Measurements from ENCODE around the gene MAP2K7. TPM values are rescaled to one million over a fixed set of nuclear protein-coding genes. Genes with fewer than 3 reads are reported as not detected.

The MAP2K7 gene
- total RNA-seq, 1 experiment from 2014 or later: 37.4 TPM

- Mint-ChIP-seq H3K9me3 (ENCODE audit: unreplicated experiment) (no peaks in the 10 kb centered on the region), H3K4me3 (ENCODE audit: unreplicated experiment) (no peak overlapping the region), H3K36me3 (ENCODE audit: insufficient read depth, unreplicated experiment) (peaks cover 44% of the 10 kb centered on the region), H3K4me1 (ENCODE audit: low read depth, unreplicated experiment) (peaks cover 6% of the 10 kb centered on the region), H3K27me3 (ENCODE audit: insufficient read depth, unreplicated experiment) (no peaks in the 10 kb centered on the region), H3K27ac (ENCODE audit: unreplicated experiment) (no peak overlapping the region)
- H3K36me3 ChIP-seq (ENCODE audit: control insufficient read depth, insufficient read depth, low read length): peaks cover 2% of the 10 kb centered on the region; the same call in 1 of the 2 replicates
- no peak overlapping the region for H3K4me3 ChIP-seq (ENCODE audit: low read depth, low read length)
- peaks cover 9% of the 10 kb centered on the region; the same call in 1 of the 2 replicates for H3K4me1 ChIP-seq
- POLR2A ChIA-PET: no interaction called here
- H3K27me3 ChIP-seq (replicated peaks; ENCODE audit: control insufficient read depth, insufficient read depth, low read length): no peaks in the 10 kb centered on the region
- CTCF ChIA-PET: interaction anchor here (1.3 kb wide), 1 partner anchor 11 kb away, joined by 4 read pairs; the partner anchor contains the start of gene SNAPC2
- intact Hi-C loops (cut with micrococcal nuclease; ENCODE audit: unreplicated experiment): no loop called here
- DNase-seq: peak in 1 of 2 experiments; percentile 17
- TF ChIP-seq CTCF (IDR thresholded peaks at IDR 0.05; ENCODE audit: insufficient read depth in 1 of 2, low read depth in 1 of 2, low read length in 1 of 2, severe bottlenecking in 1 of 2, unreplicated experiment in 1 of 2): no peak
- H3K9me3 ChIP-seq: no peaks in the 10 kb centered on the region
- BruUV-seq (replicated peaks): no TSS peak
Measured at GRCh38 chr19:7908742-7909461, 5.2 kb downstream of the MAP2K7 start.

GRCh38 chr19:7909471-7910067 is 5.9 kb downstream of the MAP2K7 start:
- intact Hi-C loops (cut with micrococcal nuclease; ENCODE audit: unreplicated experiment): no loop called here
- peaks cover 1% of the 10 kb centered on the region; the same call in 1 of the 2 replicates for H3K36me3 ChIP-seq (ENCODE audit: control insufficient read depth, insufficient read depth, low read length)
- Mint-ChIP-seq H3K4me3 (ENCODE audit: unreplicated experiment) (no peak overlapping the region), H3K36me3 (ENCODE audit: insufficient read depth, unreplicated experiment) (peaks cover 40% of the 10 kb centered on the region), H3K9me3 (ENCODE audit: unreplicated experiment) (no peaks in the 10 kb centered on the region), H3K27ac (ENCODE audit: unreplicated experiment) (no peak overlapping the region), H3K27me3 (ENCODE audit: insufficient read depth, unreplicated experiment) (no peaks in the 10 kb centered on the region), H3K4me1 (ENCODE audit: low read depth, unreplicated experiment) (peaks cover 6% of the 10 kb centered on the region)
- H3K9me3 ChIP-seq: no peaks in the 10 kb centered on the region
- no peak overlapping the region for H3K4me3 ChIP-seq (ENCODE audit: low read depth, low read length)
- ChIA-PET CTCF (interaction anchor here (1.3 kb wide), 1 partner anchor 11 kb away, joined by 4 read pairs; the partner anchor contains the start of gene SNAPC2), POLR2A (no interaction called here)
- DNase-seq: no peak
- no peaks in the 10 kb centered on the region for H3K27me3 ChIP-seq (replicated peaks; ENCODE audit: control insufficient read depth, insufficient read depth, low read length)
- no TSS peak for BruUV-seq (replicated peaks)
- H3K4me1 ChIP-seq: peaks cover 7% of the 10 kb centered on the region; the same call in 1 of the 2 replicates
- TF ChIP-seq CTCF (IDR thresholded peaks at IDR 0.05; ENCODE audit: insufficient read depth in 1 of 2, low read depth in 1 of 2, low read length in 1 of 2, severe bottlenecking in 1 of 2, unreplicated experiment in 1 of 2): no peak

GRCh38 chr19:7910321-7911161 is 6.9 kb downstream of the MAP2K7 start:
- no peak for DNase-seq
- POLR2A ChIA-PET: no interaction called here
- Mint-ChIP-seq H3K27me3 (ENCODE audit: insufficient read depth, unreplicated experiment) (no peaks in the 10 kb centered on the region), H3K9me3 (ENCODE audit: unreplicated experiment) (no peaks in the 10 kb centered on the region), H3K4me3 (ENCODE audit: unreplicated experiment) (no peak overlapping the region), H3K4me1 (ENCODE audit: low read depth, unreplicated experiment) (no peaks in the 10 kb centered on the region), H3K36me3 (ENCODE audit: insufficient read depth, unreplicated experiment) (peaks cover 39% of the 10 kb centered on the region), H3K27ac (ENCODE audit: unreplicated experiment) (no peak overlapping the region)
- Histone ChIP-seq H3K27me3 (replicated peaks; ENCODE audit: control insufficient read depth, insufficient read depth, low read length) (no peaks in the 10 kb centered on the region), H3K36me3 (ENCODE audit: control insufficient read depth, insufficient read depth, low read length) (no peaks in the 10 kb centered on the region), H3K9me3 (no peaks in the 10 kb centered on the region), H3K4me1 (no peaks in the 10 kb centered on the region; the same call in 1 of the 2 replicates), H3K4me3 (ENCODE audit: low read depth, low read length) (no peak overlapping the region)
- intact Hi-C loops (cut with micrococcal nuclease; ENCODE audit: unreplicated experiment): no loop called here
- no peak for TF ChIP-seq CTCF (IDR thresholded peaks at IDR 0.05; ENCODE audit: insufficient read depth in 1 of 2, low read depth in 1 of 2, low read length in 1 of 2, severe bottlenecking in 1 of 2, unreplicated experiment in 1 of 2)
- CTCF ChIA-PET: no interaction called here
- BruUV-seq (replicated peaks): no TSS peak
